GM19193 (cell line): ENCODE results near the gene YWHAB.

ENCODE experiments used
- POLR2A ChIP-seq: IDR thresholded peaks from 4 replicates; pipeline ENCODE4 v1.6.1; 2011; ENCODE audit not compliant: insufficient read depth, insufficient read length; ENCODE audit errors: extremely low read depth

Gene YWHAB

GRCh38 chr20:44931911-44932310, 46.4 kb downstream of the YWHAB start:
- TF ChIP-seq POLR2A: no peak

GRCh38 chr20:44932916-44933315, 47.4 kb downstream of the YWHAB start:
- TF ChIP-seq POLR2A: no peak

GRCh38 chr20:44936510-44936909, 51.0 kb downstream of the YWHAB start:
- no peak for TF ChIP-seq POLR2A

- TF ChIP-seq POLR2A: no peak
Measured at GRCh38 chr20:44938637-44939036, 53.1 kb downstream of the YWHAB start.

- TF ChIP-seq POLR2A: no peak
Measured at GRCh38 chr20:44941120-44941691, 55.7 kb downstream of the YWHAB start.

- TF ChIP-seq POLR2A: no peak
Measured at GRCh38 chr20:44942264-44942973, 56.9 kb downstream of the YWHAB start.

GRCh38 chr20:44943828-44944227, 58.3 kb downstream of the YWHAB start:
- no peak for TF ChIP-seq POLR2A

GRCh38 chr20:44945261-44945660, 59.8 kb downstream of the YWHAB start:
- TF ChIP-seq POLR2A: no peak

GRCh38 chr20:44946271-44946852, 60.9 kb downstream of the YWHAB start:
- no peak for TF ChIP-seq POLR2A

- no peak for TF ChIP-seq POLR2A
Measured at GRCh38 chr20:44948107-44948506, 62.6 kb downstream of the YWHAB start.

GRCh38 chr20:44948513-44948912, 63.0 kb downstream of the YWHAB start:
- TF ChIP-seq POLR2A: no peak

GRCh38 chr20:44950368-44950767, 64.9 kb downstream of the YWHAB start:
- no peak for TF ChIP-seq POLR2A

- TF ChIP-seq POLR2A: no peak
Measured at GRCh38 chr20:44952731-44953130, 67.2 kb downstream of the YWHAB start.

- no peak for TF ChIP-seq POLR2A
Measured at GRCh38 chr20:44954211-44954610, 68.7 kb downstream of the YWHAB start.

GRCh38 chr20:44955270-44955669, 69.8 kb downstream of the YWHAB start:
- TF ChIP-seq POLR2A: no peak

GRCh38 chr20:44956410-44956809, 70.9 kb downstream of the YWHAB start:
- no peak for TF ChIP-seq POLR2A
